PC-9 (cell line): ENCODE data around the gene BRF1. TPM values are rescaled to one million over a fixed set of nuclear protein-coding genes. Genes with fewer than 3 reads are reported as not detected.

Experiments
- BruUV-seq: library from RNA; stranded (reverse); fragments of 400-500 nt; replicated peaks from 2 replicates; lab custom pipeline; 2021; lab: Mats Ljungman, UMichigan
- CTCF ChIA-PET: fragments of 300-600 bp; sonication (Branson Sonifier 250); formaldehyde crosslinking; loops from one replicate; lab custom pipeline; 2022; ENCODE audit warnings: antibody characterized with exemption; lab: Charles Lee
- POLR2A ChIA-PET: fragments of 300-600 bp; sonication (Branson Sonifier 250); formaldehyde crosslinking; loops from one replicate; lab custom pipeline; 2022; ENCODE audit warnings: antibody characterized with exemption; ENCODE audit not compliant: unreplicated experiment; lab: Charles Lee
- DNase-seq, 2 experiments: peaks; one replicate each; pipeline versions ENCODE4 v3.0.0 to v3.0.0-alpha.2; 2015 to 2022; ENCODE audit warnings: mixed read lengths in 1 of 2
- H2AFZ ChIP-seq: fragments of 200-600 bp; sonication (generic); 2 replicates; pipeline ENCODE4 v1.8.1; 2017; ENCODE audit warnings: antibody characterized with exemption
- H3F3A ChIP-seq: fragments of 200-600 bp; sonication (generic); 2 replicates; pipeline ENCODE4 v1.8.1; 2017; ENCODE audit warnings: antibody characterized with exemption, mild to moderate bottlenecking, low read depth; ENCODE audit not compliant: insufficient read depth
- H3K27ac ChIP-seq: fragments of 200-600 bp; sonication (generic); 2 replicates; pipeline ENCODE4 v1.6.1; 2016; ENCODE audit warnings: mixed run types
- H3K27me3 ChIP-seq: fragments of 200-600 bp; sonication (generic); 2 replicates; pipeline ENCODE4 v1.6.1; 2016; ENCODE audit warnings: low read depth, mixed run types; ENCODE audit not compliant: insufficient read depth
- H3K36me3 ChIP-seq: fragments of 200-600 bp; sonication (generic); 2 replicates; pipeline ENCODE4 v1.6.1; 2016; ENCODE audit warnings: low read depth, mixed run types
- H3K4me1 ChIP-seq: fragments of 200-600 bp; sonication (generic); replicated peaks from 2 replicates; pipeline ENCODE4 v1.6.1; 2016; ENCODE audit warnings: mixed run types; ENCODE audit not compliant: insufficient read depth
- H3K4me2 ChIP-seq: fragments of 200-600 bp; sonication (generic); 2 replicates; pipeline ENCODE4 v1.6.1; 2017; ENCODE audit warnings: mixed run types
- H3K4me3 ChIP-seq: fragments of 200-600 bp; sonication (generic); 2 replicates; pipeline ENCODE4 v1.6.1; 2016; ENCODE audit warnings: mixed run types
- H3K79me2 ChIP-seq: fragments of 200-600 bp; sonication (generic); 2 replicates; pipeline ENCODE4 v1.6.1; 2017; ENCODE audit warnings: low read depth, mixed run types
- H3K9me2 ChIP-seq: fragments of 200-600 bp; sonication (generic); 2 replicates; pipeline ENCODE4 v1.8.1; 2017; ENCODE audit warnings: mild to moderate bottlenecking; ENCODE audit not compliant: insufficient read depth
- H3K9me3 ChIP-seq: fragments of 200-600 bp; sonication (generic); 2 replicates; pipeline ENCODE4 v1.8.1; 2016; ENCODE audit warnings: low read depth; ENCODE audit not compliant: insufficient read depth
- H4K20me1 ChIP-seq: fragments of 200-600 bp; sonication (generic); 2 replicates; pipeline ENCODE4 v1.8.1; 2017; ENCODE audit not compliant: insufficient read depth
- EZH2 ChIP-seq: fragments of 200-600 bp; sonication (generic); IDR thresholded peaks from 2 replicates; pipeline ENCODE4 v1.8.0; 2017; ENCODE audit warnings: antibody characterized with exemption, low read depth
- intact Hi-C: fragments of 100-400 bp; cut with micrococcal nuclease; formaldehyde crosslinking; loops from one replicate; pipeline ENCODE4 v1.10.0; 2022; ENCODE audit not compliant: unreplicated experiment
- total RNA-seq: library from RNA; stranded (reverse); gene quantifications from 2 replicates; pipeline ENCODE4 v1.2.3, GENCODE V29; 2021
- TF ChIP-seq, protein P1 (sequence below): fragments of 200-600 bp; sonication (generic); conservative IDR thresholded peaks from 2 replicates; pipeline ENCODE4 v1.6.1; 2017; ENCODE audit warnings: mixed run types, antibody characterized with exemption, mild to moderate bottlenecking, moderate library complexity

Gene BRF1
- total RNA-seq, 1 experiment from 2014 or later: 24.8 TPM

DNA sequence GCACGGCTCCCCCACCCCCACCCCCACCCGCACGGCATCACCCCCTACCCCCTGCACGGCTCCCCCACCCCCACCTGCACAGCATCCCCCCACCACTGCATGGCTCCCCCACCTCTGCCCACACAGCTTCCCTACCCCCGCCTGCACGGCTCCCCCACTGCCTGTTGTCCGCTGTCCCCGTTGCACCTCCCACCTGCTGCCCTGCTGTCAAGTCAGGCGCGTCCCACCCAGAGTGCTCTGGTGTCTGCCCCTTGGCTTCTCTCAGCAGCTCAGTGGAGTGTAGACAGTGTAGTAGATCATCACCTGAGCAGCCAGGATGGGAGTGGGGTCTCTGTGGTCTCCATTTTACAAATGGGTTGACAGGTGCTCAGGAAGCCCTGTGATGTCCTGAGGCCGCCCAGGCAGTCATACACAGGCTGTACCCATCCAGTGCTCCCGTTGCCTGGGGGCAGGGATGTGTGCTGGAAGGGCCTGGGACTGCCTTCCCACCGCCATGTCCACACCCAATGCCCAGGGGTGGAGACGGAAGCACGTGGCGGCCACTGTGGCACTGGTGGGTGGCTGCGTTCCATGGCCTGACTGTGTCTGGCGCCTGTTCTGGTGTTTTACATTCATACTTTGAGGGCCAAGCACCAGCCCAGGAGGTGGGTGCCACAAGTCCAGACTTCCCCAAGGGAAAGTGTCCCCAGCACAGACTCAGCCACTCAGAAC is 46.2 kb upstream of the BRF1 start:
- POLR2A ChIA-PET: no interaction called here
- Histone ChIP-seq H3K36me3 (no peaks in the 10 kb centered on the region), H3K9me2 (no peaks in the 10 kb centered on the region), H3K4me1 (no peaks in the 10 kb centered on the region), H3K9me3 (no peaks in the 10 kb centered on the region), H3K79me2 (no peaks in the 10 kb centered on the region), H3K4me3 (no peak overlapping the region), H4K20me1 (peaks cover 3% of the 10 kb centered on the region; the same call in 1 of the 2 replicates), H3K4me2 (no peak overlapping the region), H3F3A (peaks cover 9% of the 10 kb centered on the region), H3K27ac (no peak overlapping the region), H3K27me3 (no peaks in the 10 kb centered on the region), H2AFZ (no peak overlapping the region)
- TF ChIP-seq EZH2: no peak
- TF ChIP-seq, protein P1, sequence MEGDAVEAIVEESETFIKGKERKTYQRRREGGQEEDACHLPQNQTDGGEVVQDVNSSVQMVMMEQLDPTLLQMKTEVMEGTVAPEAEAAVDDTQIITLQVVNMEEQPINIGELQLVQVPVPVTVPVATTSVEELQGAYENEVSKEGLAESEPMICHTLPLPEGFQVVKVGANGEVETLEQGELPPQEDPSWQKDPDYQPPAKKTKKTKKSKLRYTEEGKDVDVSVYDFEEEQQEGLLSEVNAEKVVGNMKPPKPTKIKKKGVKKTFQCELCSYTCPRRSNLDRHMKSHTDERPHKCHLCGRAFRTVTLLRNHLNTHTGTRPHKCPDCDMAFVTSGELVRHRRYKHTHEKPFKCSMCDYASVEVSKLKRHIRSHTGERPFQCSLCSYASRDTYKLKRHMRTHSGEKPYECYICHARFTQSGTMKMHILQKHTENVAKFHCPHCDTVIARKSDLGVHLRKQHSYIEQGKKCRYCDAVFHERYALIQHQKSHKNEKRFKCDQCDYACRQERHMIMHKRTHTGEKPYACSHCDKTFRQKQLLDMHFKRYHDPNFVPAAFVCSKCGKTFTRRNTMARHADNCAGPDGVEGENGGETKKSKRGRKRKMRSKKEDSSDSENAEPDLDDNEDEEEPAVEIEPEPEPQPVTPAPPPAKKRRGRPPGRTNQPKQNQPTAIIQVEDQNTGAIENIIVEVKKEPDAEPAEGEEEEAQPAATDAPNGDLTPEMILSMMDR: no peak
- intact Hi-C loops: no loop called here
- CTCF ChIA-PET: no interaction called here
- DNase-seq: no peak
- BruUV-seq: no TSS peak

DNA sequence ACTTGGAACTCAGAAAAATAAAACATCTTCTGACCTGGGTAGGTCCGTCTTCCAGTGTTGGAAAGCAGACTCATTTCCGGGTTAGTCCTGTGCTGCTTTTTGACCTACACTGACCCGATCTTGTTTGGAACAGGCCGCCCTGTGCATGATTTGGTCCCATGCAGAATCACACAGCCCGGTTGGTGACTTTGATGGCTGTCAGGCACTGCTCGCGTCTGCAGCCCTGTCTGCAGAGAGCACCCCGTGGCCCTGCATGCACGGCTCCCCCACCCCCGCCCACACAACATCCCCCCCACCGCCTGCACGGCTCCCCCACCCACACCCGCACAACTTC is 45.4 kb upstream of the BRF1 start:
- intact Hi-C loops: no loop called here
- POLR2A ChIA-PET: no interaction called here
- H4K20me1 ChIP-seq: peaks cover 3% of the 10 kb centered on the region; the same call in 1 of the 2 replicates
- no peaks in the 10 kb centered on the region for H3K27me3 ChIP-seq
- H3K9me3 ChIP-seq: no peaks in the 10 kb centered on the region
- no peak for TF ChIP-seq EZH2
- TF ChIP-seq, protein P1: no peak
- H3K36me3 ChIP-seq: no peaks in the 10 kb centered on the region
- CTCF ChIA-PET: no interaction called here
- no peak for DNase-seq
- peaks cover under 1% of the 10 kb centered on the region; the same call in 1 of the 2 replicates for H3F3A ChIP-seq
- BruUV-seq: no TSS peak
- H3K4me1 ChIP-seq: no peaks in the 10 kb centered on the region
- no peak overlapping the region for H3K4me3 ChIP-seq
- H3K9me2 ChIP-seq: no peaks in the 10 kb centered on the region
- H2AFZ ChIP-seq: no peak overlapping the region
- no peak overlapping the region for H3K4me2 ChIP-seq
- H3K79me2 ChIP-seq: no peaks in the 10 kb centered on the region
- no peak overlapping the region for H3K27ac ChIP-seq

DNA sequence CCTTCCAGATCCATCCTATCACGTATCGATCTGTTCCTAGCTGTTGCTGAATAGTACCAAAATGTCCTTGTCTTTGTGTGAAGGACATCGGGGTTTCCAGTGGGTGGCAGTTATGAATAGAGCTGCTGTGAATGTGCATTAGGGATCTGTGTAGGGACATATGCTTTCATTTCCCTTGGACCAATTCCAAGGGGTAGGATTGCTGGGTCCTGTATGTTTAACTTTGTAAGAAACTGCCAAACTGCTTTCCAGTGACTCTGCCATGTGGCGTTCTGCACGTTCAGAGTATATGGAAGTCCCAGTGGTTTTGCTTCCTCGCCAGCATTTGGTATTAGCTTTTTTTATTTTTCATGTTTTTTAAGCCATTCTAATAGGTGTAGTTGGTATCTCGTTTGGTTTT is 42.4 kb upstream of the BRF1 start:
- no peaks in the 10 kb centered on the region for H3K4me1 ChIP-seq
- H3F3A ChIP-seq: no peaks in the 10 kb centered on the region; the same call in 1 of the 2 replicates
- H4K20me1 ChIP-seq: peaks cover 11% of the 10 kb centered on the region
- no peak overlapping the region for H3K4me3 ChIP-seq
- ChIA-PET POLR2A (no interaction called here), CTCF (interaction anchor here (0.7 kb wide), 1 partner anchor 180 kb away, joined by 7 read pairs; no protein-coding TSS in a partner anchor)
- H3K27ac ChIP-seq: no peak overlapping the region
- no TSS peak for BruUV-seq
- no peak overlapping the region for H2AFZ ChIP-seq
- H3K4me2 ChIP-seq: no peak overlapping the region
- no peak for DNase-seq
- no peaks in the 10 kb centered on the region for H3K79me2 ChIP-seq
- H3K36me3 ChIP-seq: no peaks in the 10 kb centered on the region
- H3K9me2 ChIP-seq: no peaks in the 10 kb centered on the region
- H3K9me3 ChIP-seq: no peaks in the 10 kb centered on the region
- TF ChIP-seq, protein P1: no peak
- no peak for TF ChIP-seq EZH2
- H3K27me3 ChIP-seq: no peaks in the 10 kb centered on the region
- intact Hi-C loops: no loop called here
